HTR-8/SVneo (cell line): ENCODE data around the gene PRSS33.

ENCODE experiments used
- DNase-seq: peaks from one replicate; pipeline ENCODE4 v3.0.0; 2011; ENCODE audit warnings: low spot score, mixed read lengths; ENCODE audit not compliant: insufficient read length
- FAIRE-seq: peaks from 2 replicates; lab custom pipeline; 2011; peaks lifted over from hg19 to GRCh38; lab: Jason Lieb, UNC

PRSS33 gene

GRCh38 chr16:2748757-2749455, 38.5 kb downstream of the PRSS33 start:
- DNase-seq = no peak
- FAIRE-seq = no peak

DNA sequence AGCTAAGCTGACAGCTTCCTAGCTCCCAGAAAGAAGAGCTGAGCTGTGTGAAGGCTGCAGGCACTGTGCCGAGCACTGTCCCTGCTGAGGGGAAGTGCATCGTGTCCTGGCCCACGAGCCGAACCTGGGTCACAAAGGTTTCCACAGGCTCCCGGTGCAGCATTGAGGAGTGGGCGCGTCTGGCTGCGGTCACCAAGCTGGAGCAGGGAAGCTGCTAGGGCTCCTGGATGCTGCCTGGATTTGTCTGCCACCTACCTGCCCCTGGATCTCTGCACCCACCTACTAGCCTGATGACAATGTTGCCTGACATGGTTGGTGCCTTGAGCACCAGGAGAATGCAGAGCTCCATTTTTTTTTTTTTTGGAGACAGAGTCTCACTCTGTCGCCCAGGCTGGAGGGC, 41.4 kb downstream of the PRSS33 start:
- FAIRE-seq (no peak), DNase-seq (no peak)

DNA sequence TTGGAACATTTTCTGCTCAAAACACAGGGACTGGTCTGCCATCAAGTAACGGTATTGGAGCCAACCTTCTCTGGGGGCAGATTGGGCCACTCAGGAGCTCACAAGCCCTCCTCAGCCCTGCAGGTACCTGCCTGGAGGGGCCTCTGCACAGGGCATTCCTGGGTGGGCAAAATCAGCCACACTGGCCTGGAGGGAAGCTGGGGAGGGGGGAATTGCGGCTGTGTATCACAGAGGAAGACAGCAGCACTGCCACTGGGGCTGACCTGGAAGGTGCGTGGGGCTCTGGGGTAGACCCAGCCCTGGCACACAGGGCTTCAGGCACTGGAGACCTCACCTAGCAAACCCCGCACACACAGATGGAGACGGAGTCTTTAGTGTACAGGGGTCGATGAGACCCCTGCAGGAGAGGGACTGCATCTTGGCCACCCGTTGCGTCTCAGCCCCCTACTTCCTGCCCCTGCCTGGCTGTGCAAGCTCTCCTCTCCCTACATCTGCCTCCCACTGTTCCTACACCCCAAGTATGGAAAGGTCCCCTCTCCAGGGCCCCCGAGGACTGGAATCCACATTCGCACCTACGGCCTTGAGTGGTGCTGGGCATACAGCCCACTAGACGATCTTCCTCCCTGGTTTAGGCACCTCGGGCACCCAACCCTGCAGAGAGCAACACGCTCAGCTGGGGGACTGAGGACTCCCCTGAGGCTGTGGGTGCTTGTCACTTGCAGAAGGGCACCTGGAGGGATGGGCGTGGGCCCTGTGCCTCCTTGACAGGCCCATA, 42.1 kb downstream of the PRSS33 start:
- FAIRE-seq (no peak), DNase-seq (no peak)

- FAIRE-seq = no peak
- no peak for DNase-seq
Observed at GRCh38 chr16:2744711-2745110, 42.6 kb downstream of the PRSS33 start.

DNA sequence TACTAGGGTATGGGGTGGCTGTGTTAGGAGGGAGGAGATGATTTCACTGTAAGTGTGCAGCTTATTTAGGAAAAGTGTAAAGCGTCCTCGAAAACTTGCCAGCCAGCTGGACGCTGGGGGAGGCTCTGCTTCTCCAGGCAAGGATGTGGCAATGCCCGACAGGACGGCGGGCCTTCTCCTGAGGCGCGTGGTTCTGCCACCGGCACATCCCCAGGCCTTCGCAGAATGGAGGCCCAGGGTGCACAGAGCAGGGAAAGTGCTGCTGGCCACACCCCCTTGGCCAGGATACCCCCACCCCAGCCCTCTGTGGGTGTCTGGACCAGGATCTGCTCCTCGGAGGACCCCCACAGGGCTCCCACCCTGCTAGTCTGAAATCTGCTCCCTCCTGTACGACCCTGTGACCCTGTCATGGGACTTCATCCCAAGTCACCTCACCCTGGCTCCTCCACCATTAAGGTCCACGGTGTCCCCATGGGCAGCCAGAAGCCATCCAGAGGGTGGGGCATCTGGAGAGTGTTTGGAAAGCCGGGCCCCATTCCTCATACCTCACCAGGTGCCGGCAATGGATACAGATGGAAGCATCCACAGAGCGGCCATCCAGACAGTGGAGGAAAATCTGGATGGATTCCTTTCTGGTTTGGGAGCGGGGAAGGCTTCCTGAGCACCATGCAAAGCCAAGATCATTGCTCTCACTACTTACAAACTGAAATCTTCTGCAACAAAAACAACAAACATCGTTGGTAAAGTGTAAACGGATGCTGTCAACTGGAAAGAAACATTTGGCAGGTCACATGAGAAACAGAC, 44.2 kb downstream of the PRSS33 start:
- DNase-seq (no peak), FAIRE-seq (no peak)

DNA sequence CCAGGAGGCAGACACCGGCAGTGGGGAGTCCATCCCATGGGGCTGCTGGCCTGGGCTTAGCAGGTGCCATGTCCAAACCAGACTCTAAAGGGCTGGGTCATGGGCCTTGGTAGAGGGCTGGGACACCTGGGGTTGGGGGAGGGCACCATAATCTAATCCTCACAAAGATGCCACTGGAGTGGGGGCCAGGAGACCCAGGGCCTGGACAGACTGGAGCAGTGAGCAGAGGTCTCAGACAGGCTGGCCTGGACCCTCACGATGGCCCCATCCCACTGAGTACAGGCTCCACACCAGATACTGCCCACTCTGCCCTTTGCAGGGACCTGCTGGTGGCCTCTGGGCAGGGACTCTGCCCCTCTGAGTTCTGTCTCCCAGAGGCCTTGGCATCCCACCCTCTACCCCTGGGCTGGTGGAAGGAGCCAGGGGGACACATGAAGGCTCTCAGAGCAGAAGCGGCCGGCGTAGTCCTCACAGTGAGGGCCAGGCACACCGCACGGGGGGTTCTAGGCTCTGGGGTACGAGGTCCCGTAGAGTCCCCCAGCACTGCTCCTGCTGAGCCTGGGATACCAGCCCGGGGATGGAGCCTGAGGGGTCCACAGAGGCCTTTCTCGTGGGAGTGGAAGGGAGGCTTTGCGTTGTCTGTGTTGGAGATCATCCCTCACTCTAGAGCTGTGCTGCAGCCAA, 44.9 kb downstream of the PRSS33 start:
- no peak for FAIRE-seq
- no peak for DNase-seq

DNA sequence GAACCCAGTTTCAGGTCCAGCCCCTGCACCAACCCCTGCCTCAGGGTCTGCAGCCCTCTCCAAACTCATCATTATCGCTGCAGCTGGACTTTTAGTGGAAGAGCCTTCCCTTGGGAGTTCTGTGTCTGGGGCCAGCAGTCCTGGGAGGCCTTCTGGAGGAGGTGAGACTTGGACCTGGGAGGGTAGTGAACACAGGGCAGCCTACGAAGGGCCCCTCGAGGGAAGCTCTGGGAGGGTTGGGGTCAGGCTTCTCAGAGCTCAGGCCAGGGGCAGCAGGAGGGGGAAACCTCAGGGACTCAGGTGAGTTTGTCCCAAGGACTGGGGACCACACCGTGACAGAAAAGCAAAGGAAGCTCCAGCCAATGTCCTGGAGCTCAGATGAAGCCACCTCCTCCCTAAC, 46.2 kb downstream of the PRSS33 start:
- DNase-seq = no peak
- no peak for FAIRE-seq

DNA sequence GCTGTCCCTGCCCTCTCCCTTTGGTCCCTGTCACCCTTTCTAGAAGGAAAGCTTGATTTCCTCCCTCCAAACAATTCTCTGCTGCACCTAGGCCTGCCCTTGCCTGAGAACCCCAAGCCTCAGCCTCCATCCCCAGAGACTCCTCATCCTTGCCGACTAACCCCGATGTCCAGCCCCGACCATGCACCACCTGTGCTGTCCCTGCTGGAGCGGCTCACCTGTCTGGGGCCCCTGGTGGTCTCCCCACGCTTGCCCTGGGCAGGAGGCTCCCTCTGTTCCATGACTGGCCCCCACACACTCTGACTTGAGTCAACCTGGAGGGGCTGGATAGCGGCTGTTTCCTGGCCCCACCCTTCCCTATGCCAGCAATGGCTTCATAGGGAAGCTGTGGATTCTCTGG, 46.9 kb downstream of the PRSS33 start:
- DNase-seq = no peak
- FAIRE-seq = no peak

GRCh38 chr16:2739625-2740430, 47.5 kb downstream of the PRSS33 start:
- DNase-seq = no peak
- no peak for FAIRE-seq

DNA sequence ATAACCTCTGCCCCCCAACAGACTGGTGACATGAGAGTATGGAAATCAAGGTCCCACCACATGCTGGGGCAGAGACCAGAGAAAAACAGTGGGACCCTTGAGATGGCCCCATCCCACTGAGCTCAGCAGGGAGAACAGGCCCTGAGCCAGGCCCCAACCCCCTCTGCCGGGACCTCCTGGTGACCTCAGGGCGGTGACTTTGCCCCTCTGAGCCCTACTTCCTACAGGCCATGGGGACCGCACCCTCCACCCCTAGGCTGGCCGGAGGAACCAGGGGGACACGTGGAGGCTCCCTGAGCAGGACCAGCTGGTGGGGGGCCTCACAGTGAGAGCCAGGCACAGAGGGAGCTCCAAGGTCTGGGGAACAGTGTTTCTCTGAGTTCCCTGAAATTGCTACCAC, 48.7 kb downstream of the PRSS33 start:
- FAIRE-seq (no peak), DNase-seq (no peak)

DNA sequence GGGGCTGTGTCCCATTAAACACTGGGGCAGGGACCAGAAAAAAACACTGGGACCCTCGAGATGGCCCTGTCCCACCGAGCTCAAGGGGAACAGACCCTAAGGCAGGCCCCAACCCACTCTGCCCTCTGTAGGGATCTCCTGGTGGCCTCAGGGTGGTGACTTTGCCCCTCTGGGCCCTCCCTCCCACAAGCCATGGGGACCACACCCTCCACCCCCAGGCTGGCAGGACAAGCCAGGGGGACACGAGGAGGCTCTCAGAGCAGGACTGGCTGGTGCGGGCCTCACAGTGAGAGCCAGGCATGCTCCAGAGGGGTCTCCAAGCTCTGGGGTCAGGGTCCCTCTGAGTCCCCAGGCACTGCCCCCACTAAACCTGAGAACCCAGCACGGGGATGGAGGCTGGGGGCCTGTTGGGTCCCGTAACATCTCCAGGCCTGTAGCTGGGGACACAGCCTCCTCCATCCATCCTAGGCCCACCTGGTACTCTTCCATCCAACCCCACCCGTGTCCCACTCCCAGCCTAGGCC, 49.4 kb downstream of the PRSS33 start:
- DNase-seq (no peak), FAIRE-seq (no peak)

DNA sequence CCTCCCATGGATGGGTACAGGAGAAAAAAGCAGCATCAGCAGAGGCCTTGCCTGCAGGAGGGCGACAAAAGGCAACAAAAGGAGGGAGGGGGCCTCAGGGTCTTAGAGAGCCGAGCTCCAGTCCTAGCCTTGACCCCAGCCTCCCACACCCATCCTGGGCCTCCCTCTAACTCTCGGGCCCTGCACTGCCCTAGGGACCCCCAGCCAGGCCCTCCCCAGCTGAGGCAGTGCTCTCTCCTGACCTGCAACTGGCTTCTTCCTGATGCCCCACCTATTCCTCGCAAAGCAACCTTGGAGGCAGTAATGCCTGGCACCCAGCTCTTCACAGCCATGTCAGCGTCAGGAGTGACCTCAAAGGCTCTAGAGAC, 50.1 kb downstream of the PRSS33 start:
- FAIRE-seq (no peak), DNase-seq (no peak)

DNA sequence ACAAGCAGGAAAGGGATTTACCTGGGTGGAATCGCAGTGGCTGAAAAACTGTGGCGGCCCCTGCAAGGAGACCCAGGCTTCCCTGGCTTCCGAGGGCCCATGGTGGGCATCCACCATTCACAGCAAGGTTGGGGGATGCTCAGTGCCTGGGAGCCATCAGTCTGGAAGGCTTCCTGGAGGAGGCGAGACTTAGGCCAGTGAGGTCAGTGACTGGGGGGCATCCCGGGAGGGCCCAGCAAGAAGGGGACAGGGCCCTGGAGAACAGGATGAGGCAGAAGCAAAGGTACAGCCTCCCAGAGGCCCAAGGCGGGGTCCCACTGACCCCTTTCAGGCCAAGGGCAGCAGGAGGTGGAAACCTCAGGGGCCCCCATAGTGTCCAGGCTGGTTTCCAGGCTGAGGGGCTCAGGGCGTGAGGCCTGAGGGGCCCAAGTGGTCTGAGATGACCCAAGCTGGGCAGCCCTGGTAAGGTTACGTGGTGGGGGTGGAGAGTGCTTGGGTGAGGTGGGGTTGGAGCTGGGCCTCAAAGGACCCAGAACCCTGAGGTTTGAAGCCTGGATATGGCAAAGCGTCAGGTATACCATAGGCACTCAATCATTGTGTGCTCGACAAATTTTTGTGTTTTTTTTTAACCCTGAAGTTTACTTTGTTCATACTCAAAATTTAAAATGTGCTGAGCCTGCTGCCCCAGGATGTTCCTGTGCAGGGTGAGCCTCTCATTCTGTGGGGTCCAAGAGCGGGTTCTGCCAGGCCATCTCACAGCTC, 50.7 kb downstream of the PRSS33 start:
- DNase-seq (no peak), FAIRE-seq (no peak)

GRCh38 chr16:2734844-2735515, 52.4 kb downstream of the PRSS33 start:
- FAIRE-seq (no peak), DNase-seq (no peak)
